Calu3 (cell line): Measurements from ENCODE around the gene MSANTD3. TPM values are rescaled to one million over a fixed set of nuclear protein-coding genes. Genes with fewer than 3 reads are reported as not detected.
"Not testable (repeated sequence)": the region's sequence is repeated elsewhere in the genome, so short reads cannot be mapped to it uniquely, and the experiment has no call there.

Source experiments
- BruUV-seq: library from RNA; stranded (reverse); fragments of 400-500 nt; replicated peaks from 2 replicates; lab custom pipeline; 2021; lab: Mats Ljungman, UMichigan
- CTCF ChIA-PET: fragments of 300-600 bp; sonication (Branson Sonifier 250); formaldehyde crosslinking; loops from one replicate; lab custom pipeline; 2022; ENCODE audit warnings: antibody characterized with exemption; lab: Charles Lee
- DNase-seq: peaks from one replicate; pipeline ENCODE4 v3.0.0; 2022
- H3K27ac Mint-ChIP-seq: one replicate; pipeline ENCODE4 v1.8.0; 2022; ENCODE audit warnings: mixed read lengths; ENCODE audit not compliant: unreplicated experiment
- H3K27me3 Mint-ChIP-seq: one replicate; pipeline ENCODE4 v1.8.0; 2022; ENCODE audit warnings: mixed read lengths; ENCODE audit not compliant: unreplicated experiment
- H3K36me3 Mint-ChIP-seq: one replicate; pipeline ENCODE4 v1.8.0; 2022; ENCODE audit warnings: mild to moderate bottlenecking, moderate library complexity, mixed read lengths; ENCODE audit not compliant: insufficient read depth, unreplicated experiment
- H3K4me1 Mint-ChIP-seq: one replicate; pipeline ENCODE4 v1.8.0; 2022; ENCODE audit warnings: mild to moderate bottlenecking, low read depth, mixed read lengths; ENCODE audit not compliant: unreplicated experiment
- H3K4me3 Mint-ChIP-seq: one replicate; pipeline ENCODE4 v1.8.0; 2022; ENCODE audit warnings: mild to moderate bottlenecking, low read depth, moderate library complexity, mixed read lengths; ENCODE audit not compliant: unreplicated experiment
- H3K9me3 Mint-ChIP-seq: one replicate; pipeline ENCODE4 v1.8.0; 2022; ENCODE audit warnings: low read depth, mixed read lengths; ENCODE audit not compliant: unreplicated experiment
- intact Hi-C: fragments of 100-400 bp; cut with micrococcal nuclease; formaldehyde crosslinking; loops from one replicate; pipeline ENCODE4 v1.10.0; 2022; ENCODE audit not compliant: unreplicated experiment
- total RNA-seq: library from RNA; stranded (reverse); gene quantifications from 2 replicates; pipeline ENCODE4 v1.2.3, GENCODE V29; 2022
- TF ChIP-seq, protein P1 (sequence below): fragments of 200-600 bp; IDR thresholded peaks from one replicate; pipeline ENCODE4 v1.8.0; 2022; ENCODE audit warnings: antibody characterized with exemption; ENCODE audit not compliant: unreplicated experiment

Gene MSANTD3
- total RNA-seq, 1 experiment from 2014 or later = 23.5 TPM

DNA sequence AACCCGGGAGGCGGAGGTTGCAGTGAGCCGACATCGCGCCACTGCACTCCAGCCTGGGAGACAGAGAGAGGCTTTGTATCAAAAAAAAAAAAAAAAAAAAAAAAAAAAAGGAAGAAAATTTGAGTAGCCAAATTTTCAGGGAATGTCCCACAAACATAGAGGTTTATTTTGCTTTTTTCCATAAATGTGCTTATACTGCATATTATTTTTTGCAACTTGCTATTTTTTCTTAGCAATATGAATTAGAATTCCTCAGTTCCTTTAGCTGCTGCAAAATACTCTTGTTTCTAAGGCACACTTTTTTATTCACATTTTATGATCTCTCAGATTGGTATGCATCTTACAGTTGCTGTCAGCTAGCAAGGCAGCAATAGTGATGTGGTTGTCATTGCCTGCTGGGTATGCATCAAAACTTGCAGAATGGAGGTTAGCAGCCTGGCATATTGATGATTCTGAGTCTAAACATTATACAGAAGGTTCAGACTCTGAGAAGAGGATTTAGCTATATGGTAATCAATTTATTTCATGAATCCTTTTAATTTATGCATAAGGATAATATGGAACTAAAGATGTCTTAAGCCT lies 13.0 kb upstream of the MSANTD3 start:
- Mint-ChIP-seq H3K9me3 (peaks cover 4% of the 10 kb centered on the region), H3K4me1 (no peaks in the 10 kb centered on the region), H3K27me3 (no peaks in the 10 kb centered on the region), H3K4me3 (no peak overlapping the region), H3K36me3 (peaks cover 7% of the 10 kb centered on the region), H3K27ac (no peak overlapping the region)
- no peak for DNase-seq
- intact Hi-C loops = loop anchor here (5.0 kb wide), 1 partner anchor 62 kb away; the partner anchor contains the start of gene TEX10
- no TSS peak for BruUV-seq
- TF ChIP-seq, protein P1, sequence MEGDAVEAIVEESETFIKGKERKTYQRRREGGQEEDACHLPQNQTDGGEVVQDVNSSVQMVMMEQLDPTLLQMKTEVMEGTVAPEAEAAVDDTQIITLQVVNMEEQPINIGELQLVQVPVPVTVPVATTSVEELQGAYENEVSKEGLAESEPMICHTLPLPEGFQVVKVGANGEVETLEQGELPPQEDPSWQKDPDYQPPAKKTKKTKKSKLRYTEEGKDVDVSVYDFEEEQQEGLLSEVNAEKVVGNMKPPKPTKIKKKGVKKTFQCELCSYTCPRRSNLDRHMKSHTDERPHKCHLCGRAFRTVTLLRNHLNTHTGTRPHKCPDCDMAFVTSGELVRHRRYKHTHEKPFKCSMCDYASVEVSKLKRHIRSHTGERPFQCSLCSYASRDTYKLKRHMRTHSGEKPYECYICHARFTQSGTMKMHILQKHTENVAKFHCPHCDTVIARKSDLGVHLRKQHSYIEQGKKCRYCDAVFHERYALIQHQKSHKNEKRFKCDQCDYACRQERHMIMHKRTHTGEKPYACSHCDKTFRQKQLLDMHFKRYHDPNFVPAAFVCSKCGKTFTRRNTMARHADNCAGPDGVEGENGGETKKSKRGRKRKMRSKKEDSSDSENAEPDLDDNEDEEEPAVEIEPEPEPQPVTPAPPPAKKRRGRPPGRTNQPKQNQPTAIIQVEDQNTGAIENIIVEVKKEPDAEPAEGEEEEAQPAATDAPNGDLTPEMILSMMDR = no peak
- CTCF ChIA-PET = no interaction called here

DNA sequence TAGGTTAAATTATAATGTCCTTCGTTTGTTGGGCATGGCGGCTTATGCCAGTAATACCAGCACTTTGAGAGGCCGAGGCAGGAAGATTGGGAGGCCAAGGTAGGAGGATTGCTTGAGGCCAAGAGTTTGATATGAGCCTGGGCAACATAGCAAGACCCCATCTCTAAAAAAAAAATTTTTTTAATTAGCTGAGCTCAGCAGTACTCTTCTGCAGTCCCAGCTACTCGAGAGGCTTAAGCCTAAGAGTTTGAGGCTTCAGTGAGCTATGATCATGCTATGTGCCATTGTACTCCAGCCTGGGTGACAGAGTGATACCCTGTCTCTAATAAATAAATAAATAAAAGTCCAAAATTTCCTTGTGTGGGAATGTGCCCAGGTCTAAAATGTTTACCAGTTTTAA lies 9.1 kb upstream of the MSANTD3 start:
- no peaks in the 10 kb centered on the region for H3K27me3 Mint-ChIP-seq
- no peak overlapping the region for H3K27ac Mint-ChIP-seq
- no peaks in the 10 kb centered on the region for H3K36me3 Mint-ChIP-seq
- intact Hi-C loops = no loop called here
- no peak for DNase-seq
- CTCF ChIA-PET = no interaction called here
- BruUV-seq = no TSS peak
- TF ChIP-seq, protein P1 = no peak
- H3K4me1 Mint-ChIP-seq = no peaks in the 10 kb centered on the region
- no peaks in the 10 kb centered on the region for H3K9me3 Mint-ChIP-seq
- H3K4me3 Mint-ChIP-seq = no peak overlapping the region

DNA sequence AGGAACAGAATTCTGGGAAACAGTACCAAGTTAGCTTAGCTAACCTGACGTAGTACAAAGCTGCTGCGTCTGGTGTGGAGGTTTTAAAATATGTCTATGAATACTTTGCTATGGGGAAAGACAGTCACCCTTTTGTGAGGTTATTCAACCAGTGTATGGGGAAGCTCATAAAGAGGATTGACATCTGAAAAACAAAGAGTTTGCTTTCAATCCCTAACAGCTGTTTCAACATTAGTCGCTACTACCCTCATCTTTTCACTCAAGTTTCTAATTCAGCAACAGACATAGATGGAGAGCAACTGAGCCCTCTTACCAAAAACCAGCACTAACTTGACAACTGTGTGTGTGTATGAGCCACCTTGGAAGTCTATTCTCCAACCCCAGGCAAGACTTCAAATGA lies 7.8 kb upstream of the MSANTD3 start:
- TF ChIP-seq, protein P1 = no peak

DNA sequence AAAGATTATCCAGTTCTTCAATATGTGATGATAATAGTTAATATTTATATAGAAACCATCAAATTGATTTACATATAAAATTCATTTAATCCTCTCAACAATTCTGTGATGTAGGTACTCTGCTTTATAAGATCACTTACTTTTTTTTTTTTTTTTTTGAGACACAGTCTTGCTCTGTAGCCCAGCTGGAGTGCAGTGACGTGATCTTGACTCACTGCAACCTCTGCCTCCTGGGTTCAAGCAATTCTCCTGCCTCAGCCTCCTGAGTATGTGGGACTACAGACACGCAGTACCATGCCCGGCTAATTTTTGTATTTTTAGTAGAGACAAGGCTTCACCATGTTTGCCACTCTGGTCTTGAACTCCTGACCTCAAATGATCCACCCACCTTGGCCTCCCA lies 5.8 kb upstream of the MSANTD3 start:
- H3K4me3 Mint-ChIP-seq, H3K9me3 Mint-ChIP-seq, H3K27ac Mint-ChIP-seq, H3K27me3 Mint-ChIP-seq, CTCF ChIA-PET, H3K4me1 Mint-ChIP-seq, intact Hi-C loops, DNase-seq, H3K36me3 Mint-ChIP-seq, BruUV-seq: not testable (repeated sequence)

More for the DNA sequence above, 7.8 kb upstream of the MSANTD3 start:
- no peak overlapping the region for H3K4me3 Mint-ChIP-seq
- CTCF ChIA-PET = no interaction called here
- no peak for DNase-seq
- no peaks in the 10 kb centered on the region for H3K27me3 Mint-ChIP-seq
- no peaks in the 10 kb centered on the region for H3K4me1 Mint-ChIP-seq
- no peaks in the 10 kb centered on the region for H3K9me3 Mint-ChIP-seq
- no peaks in the 10 kb centered on the region for H3K36me3 Mint-ChIP-seq
- intact Hi-C loops = no loop called here
- BruUV-seq = no TSS peak
- H3K27ac Mint-ChIP-seq = no peak overlapping the region

DNA sequence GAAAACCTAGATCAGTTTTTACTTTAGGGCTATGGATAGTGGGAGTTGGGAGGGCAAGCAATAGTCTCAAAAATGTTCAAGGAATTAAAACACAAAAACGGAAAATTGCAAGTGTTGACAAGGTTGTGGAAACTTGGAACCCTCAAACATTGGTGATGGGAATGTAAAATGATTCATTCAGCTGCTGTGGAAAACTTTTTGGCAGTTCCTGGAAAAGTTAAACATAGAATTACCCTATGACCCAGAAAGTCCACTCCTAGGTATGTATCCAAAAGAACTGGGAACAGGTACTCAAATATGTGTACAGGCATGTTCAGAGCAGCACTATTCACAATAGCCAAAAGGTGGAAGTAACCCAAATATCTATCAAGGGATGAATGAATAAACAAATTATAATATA lies 1.2 kb upstream of the MSANTD3 start:
- Mint-ChIP-seq H3K4me3 (peak overlapping the region; percentile 73), H3K9me3 (no peaks in the 10 kb centered on the region), H3K4me1 (peaks cover 28% of the 10 kb centered on the region), H3K27me3 (no peaks in the 10 kb centered on the region), H3K36me3 (peaks cover 29% of the 10 kb centered on the region), H3K27ac (peak overlapping the region; percentile 94)
- CTCF ChIA-PET = interaction anchor here (0.9 kb wide), 1 partner anchor 14 kb away, joined by 3 read pairs; no protein-coding TSS in a partner anchor
- intact Hi-C loops = loop anchor here (5.0 kb wide), 2 partner anchors 73 to 162 kb away; partner anchors contain the start of gene TEX10
- DNase-seq = no peak
- no TSS peak for BruUV-seq
- TF ChIP-seq, protein P1 = no peak
